BLaER1 (cell line): ENCODE results near the gene UGT2A3.
"Not testable (repeated sequence)": the region's sequence is repeated elsewhere in the genome, so short reads cannot be mapped to it uniquely, and the experiment has no call there.

ENCODE experiments used
- H3K27ac ChIP-seq: shearing (Covaris generic); formaldehyde crosslinking; 2 replicates; pipeline ENCODE4 v1.8.1; 2022
- H3K27me3 ChIP-seq: shearing (Covaris generic); formaldehyde crosslinking; 2 replicates; pipeline ENCODE4 v1.8.1; 2022
- H3K36me3 ChIP-seq: shearing (Covaris generic); formaldehyde crosslinking; 2 replicates; pipeline ENCODE4 v1.8.1; 2022
- H3K4me1 ChIP-seq: shearing (Covaris generic); formaldehyde crosslinking; 2 replicates; pipeline ENCODE4 v1.8.1; 2022
- H3K4me2 ChIP-seq: shearing (Covaris generic); formaldehyde crosslinking; 2 replicates; pipeline ENCODE4 v1.8.1; 2022
- H3K4me3 ChIP-seq: shearing (Covaris generic); formaldehyde crosslinking; 2 replicates; pipeline ENCODE4 v1.8.1; 2022
- H3K9ac ChIP-seq: shearing (Covaris generic); formaldehyde crosslinking; 2 replicates; pipeline ENCODE4 v1.8.1; 2022
- H3K9me3 ChIP-seq: shearing (Covaris generic); formaldehyde crosslinking; 2 replicates; pipeline ENCODE4 v1.8.1; 2022
- H4K20me1 ChIP-seq: shearing (Covaris generic); formaldehyde crosslinking; 2 replicates; pipeline ENCODE4 v1.8.1; 2022
- Cebpa-rat ChIP-seq: shearing (Covaris generic); IDR thresholded peaks from 2 replicates; pipeline ENCODE4 v1.8.1; 2022

The UGT2A3 gene

GRCh38 chr4:68951078-68951805 lies at the start of gene UGT2A3:
Gene UGT2A3, minus strand, starts transcription at chr4:68951804. Its CDS starts 44 bp downstream, at chr4:68951760.
- Histone ChIP-seq H3K4me2 (no peak within 1 kb of the TSS), H3K4me3 (no peak within 1 kb of the TSS), H3K4me1 (peaks cover 4% of the 10 kb centered on the region; the same call in 1 of the 2 replicates), H3K9me3 (no peaks in the 10 kb centered on the region), H4K20me1 (no peaks in the 10 kb centered on the region), H3K27ac (no peak within 1 kb of the TSS), H3K27me3 (no peaks in the 10 kb centered on the region), H3K36me3 (no peaks in the 10 kb centered on the region), H3K9ac (no peak within 1 kb of the TSS)
- TF ChIP-seq Cebpa-rat = no peak

DNA sequence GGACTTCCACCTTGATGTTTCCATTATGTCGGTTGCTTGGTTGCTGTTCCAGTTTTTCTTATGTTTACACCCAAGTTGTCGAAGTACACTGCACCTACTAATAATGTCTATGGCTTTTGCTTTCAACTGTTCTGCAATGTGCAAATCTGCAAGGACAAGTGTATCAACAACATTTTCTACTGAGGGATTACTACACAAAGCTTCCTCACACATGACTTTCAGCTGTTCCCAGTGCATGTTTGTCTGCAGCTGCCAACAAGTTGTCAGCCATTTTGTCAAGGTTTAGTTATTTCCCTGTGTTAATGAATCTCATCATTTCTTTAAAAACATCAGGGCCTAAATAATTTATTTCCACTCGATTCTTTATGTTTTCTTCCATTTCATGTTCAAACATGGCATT lies 45.4 kb upstream of the UGT2A3 start:
- H3K9ac ChIP-seq = no peak overlapping the region
- TF ChIP-seq Cebpa-rat = no peak
- H3K4me2 ChIP-seq = no peak overlapping the region
- H4K20me1 ChIP-seq = no peaks in the 10 kb centered on the region
- H3K36me3 ChIP-seq = no peaks in the 10 kb centered on the region
- no peak overlapping the region for H3K27ac ChIP-seq
- H3K4me3 ChIP-seq = no peak overlapping the region
- no peaks in the 10 kb centered on the region for H3K9me3 ChIP-seq
- no peaks in the 10 kb centered on the region for H3K27me3 ChIP-seq
- no peaks in the 10 kb centered on the region for H3K4me1 ChIP-seq

DNA sequence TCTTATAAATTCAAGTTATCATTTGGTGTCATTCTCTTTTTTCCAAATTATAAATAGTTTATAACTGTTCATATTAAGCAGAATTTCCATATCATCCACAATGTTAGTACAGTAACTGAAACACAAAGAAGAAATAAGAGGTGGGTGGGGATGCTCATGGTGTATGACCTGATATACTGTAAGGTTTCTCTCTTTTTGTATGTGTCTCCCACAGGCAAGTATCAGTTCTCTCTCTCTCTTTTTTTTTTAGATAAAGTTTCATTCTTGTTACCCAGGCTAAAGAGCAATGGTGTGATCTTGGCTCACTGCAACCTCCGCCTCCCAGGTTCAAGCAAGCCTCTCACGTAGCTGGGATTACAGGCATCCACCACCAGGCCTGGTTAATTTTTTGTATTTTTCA lies 43.7 kb upstream of the UGT2A3 start:
- TF ChIP-seq Cebpa-rat = no peak
- Histone ChIP-seq H3K4me1 (no peaks in the 10 kb centered on the region), H3K9me3 (no peaks in the 10 kb centered on the region), H3K27ac (no peak overlapping the region), H4K20me1 (no peaks in the 10 kb centered on the region), H3K36me3 (no peaks in the 10 kb centered on the region), H3K27me3 (no peaks in the 10 kb centered on the region), H3K9ac (no peak overlapping the region), H3K4me2 (no peak overlapping the region), H3K4me3 (no peak overlapping the region)

DNA sequence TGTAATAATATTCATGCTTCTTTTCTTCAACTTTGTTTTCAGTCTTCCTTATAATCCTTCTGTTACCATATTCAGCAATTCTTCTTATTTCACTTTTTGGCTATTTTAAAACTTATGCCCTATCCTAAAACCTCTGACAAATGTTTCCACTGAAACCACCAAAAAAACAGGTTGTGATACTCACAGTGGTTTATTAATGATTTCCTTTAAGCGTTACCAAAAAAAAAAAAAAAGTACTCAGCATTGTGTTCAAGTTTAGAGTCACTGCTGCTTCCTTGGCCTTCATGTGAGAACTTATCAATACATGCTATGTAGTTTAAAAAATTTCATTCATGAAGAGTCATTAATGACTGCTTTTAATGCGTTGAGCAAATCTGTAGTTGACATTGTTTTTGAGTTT lies 35.4 kb upstream of the UGT2A3 start:
- Histone ChIP-seq H4K20me1 (no peaks in the 10 kb centered on the region), H3K4me1 (no peaks in the 10 kb centered on the region), H3K9me3 (no peaks in the 10 kb centered on the region), H3K36me3 (no peaks in the 10 kb centered on the region), H3K4me2 (no peak overlapping the region), H3K9ac (no peak overlapping the region), H3K27me3 (no peaks in the 10 kb centered on the region), H3K27ac (no peak overlapping the region), H3K4me3 (no peak overlapping the region)
- TF ChIP-seq Cebpa-rat = no peak

- H3K4me2 ChIP-seq = no peak overlapping the region
- H3K9ac ChIP-seq = no peak overlapping the region
- H3K27ac ChIP-seq = no peak overlapping the region
- H3K4me3 ChIP-seq = no peak overlapping the region
- H3K4me1 ChIP-seq = no peaks in the 10 kb centered on the region
- H3K9me3 ChIP-seq = no peaks in the 10 kb centered on the region
- no peaks in the 10 kb centered on the region for H3K27me3 ChIP-seq
- H4K20me1 ChIP-seq = no peaks in the 10 kb centered on the region
- no peaks in the 10 kb centered on the region for H3K36me3 ChIP-seq
- TF ChIP-seq Cebpa-rat = no peak
These were observed 33.8 kb upstream of the UGT2A3 start for GRCh38 chr4:68985442-68985841.

DNA sequence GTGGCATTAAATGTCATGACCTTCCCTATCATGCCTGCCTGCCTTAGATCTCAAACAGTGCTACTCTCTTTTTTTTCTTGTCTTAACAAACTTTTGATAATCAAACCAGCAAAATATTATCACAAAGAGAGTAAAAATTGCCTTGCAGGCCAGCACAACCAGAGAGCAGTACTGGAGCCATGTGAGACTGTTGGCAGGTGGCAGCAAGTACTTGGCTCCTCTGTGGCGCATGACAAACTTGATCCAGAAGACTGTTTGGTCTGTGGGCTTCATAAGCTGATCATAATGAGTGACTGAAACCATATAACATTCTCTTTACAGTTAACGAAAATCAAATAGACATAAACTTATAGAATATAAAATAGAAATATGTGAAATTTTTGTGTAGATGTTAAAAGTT lies 33.3 kb upstream of the UGT2A3 start:
- Histone ChIP-seq H3K27ac (no peak overlapping the region), H3K27me3 (no peaks in the 10 kb centered on the region), H3K9me3 (no peaks in the 10 kb centered on the region), H3K4me3 (no peak overlapping the region), H3K9ac (no peak overlapping the region), H3K4me1 (no peaks in the 10 kb centered on the region), H3K4me2 (no peak overlapping the region), H3K36me3 (no peaks in the 10 kb centered on the region), H4K20me1 (no peaks in the 10 kb centered on the region)
- TF ChIP-seq Cebpa-rat = no peak

- H3K27ac ChIP-seq = no peak overlapping the region
- H3K4me1 ChIP-seq = no peaks in the 10 kb centered on the region
- H3K4me2 ChIP-seq = no peak overlapping the region
- H3K9ac ChIP-seq = no peak overlapping the region
- no peak overlapping the region for H3K4me3 ChIP-seq
- H3K36me3 ChIP-seq = no peaks in the 10 kb centered on the region
- H3K9me3 ChIP-seq = no peaks in the 10 kb centered on the region
- H4K20me1 ChIP-seq = no peaks in the 10 kb centered on the region
- H3K27me3 ChIP-seq = no peaks in the 10 kb centered on the region
- TF ChIP-seq Cebpa-rat = no peak
These were observed 11.8 kb upstream of the UGT2A3 start for GRCh38 chr4:68963374-68963773.

DNA sequence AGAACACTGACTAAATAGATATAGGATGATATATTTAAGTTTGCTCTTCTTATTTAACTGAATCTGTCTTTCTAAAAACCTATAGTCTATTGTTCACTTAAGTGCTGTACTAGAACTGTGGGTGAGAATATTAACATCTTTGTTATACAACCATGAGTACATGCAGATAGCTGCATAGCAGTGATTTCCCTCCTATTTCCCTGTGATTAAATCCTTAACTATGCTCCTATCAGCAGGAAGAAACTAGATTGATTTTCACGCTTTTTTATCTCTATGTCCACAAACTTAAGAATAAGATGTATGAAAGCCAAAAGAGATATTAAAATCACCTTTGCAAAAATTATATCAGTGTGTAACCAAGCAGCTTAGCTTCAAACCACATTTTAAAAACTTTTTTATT lies 11.3 kb upstream of the UGT2A3 start:
- Histone ChIP-seq H3K4me1 (no peaks in the 10 kb centered on the region), H3K9me3 (no peaks in the 10 kb centered on the region), H3K9ac (no peak overlapping the region), H3K4me2 (no peak overlapping the region), H3K27me3 (no peaks in the 10 kb centered on the region), H3K36me3 (no peaks in the 10 kb centered on the region), H3K27ac (no peak overlapping the region), H3K4me3 (no peak overlapping the region), H4K20me1 (no peaks in the 10 kb centered on the region)
- no peak for TF ChIP-seq Cebpa-rat

DNA sequence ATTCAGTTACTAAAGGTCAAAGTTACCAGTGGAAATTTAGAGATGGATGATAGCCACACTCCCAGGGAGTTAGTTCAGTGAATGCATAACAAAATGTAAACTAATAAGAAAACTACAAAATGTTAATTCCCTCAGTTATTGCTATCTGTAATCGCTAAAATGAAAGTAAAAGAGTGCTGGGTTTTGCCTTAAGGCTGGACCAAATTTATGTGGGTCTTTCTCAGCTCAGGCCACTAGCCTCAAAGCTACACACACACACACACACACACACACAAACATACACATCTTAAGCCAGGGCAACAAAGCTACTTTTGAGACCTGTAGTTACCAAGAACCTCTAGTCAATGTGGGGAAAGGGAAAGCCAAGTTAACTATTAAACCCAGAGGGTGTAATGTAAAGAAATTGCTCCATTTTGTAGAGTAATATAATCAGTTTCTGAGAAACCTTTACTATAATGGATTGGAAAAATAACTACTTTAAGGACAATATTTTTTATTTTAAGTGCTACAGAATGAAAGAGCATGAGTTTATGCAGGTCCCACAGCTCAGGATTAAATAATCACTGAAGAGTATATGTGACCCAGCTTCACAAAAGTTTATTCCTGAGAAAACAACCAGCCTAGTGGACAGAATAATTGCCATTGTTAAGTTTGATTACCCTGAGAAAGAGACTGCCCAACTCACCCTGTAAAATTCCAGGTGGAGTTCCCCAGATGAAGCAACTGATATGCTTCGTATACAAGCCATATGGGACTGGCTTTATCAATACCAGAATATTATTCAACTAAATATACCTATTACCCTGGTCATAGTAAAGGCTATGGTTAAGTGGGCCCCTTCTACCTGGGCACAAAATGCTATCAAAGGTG lies 8.9 kb upstream of the UGT2A3 start:
- Histone ChIP-seq H3K4me2 (no peak overlapping the region), H3K4me3 (no peak overlapping the region), H3K9ac (no peak overlapping the region), H3K4me1 (peaks cover 2% of the 10 kb centered on the region; the same call in 1 of the 2 replicates), H4K20me1 (no peaks in the 10 kb centered on the region), H3K36me3 (no peaks in the 10 kb centered on the region), H3K9me3 (no peaks in the 10 kb centered on the region), H3K27me3 (no peaks in the 10 kb centered on the region), H3K27ac (no peak overlapping the region)
- TF ChIP-seq Cebpa-rat = no peak

- H3K27me3 ChIP-seq, H3K4me2 ChIP-seq, H3K36me3 ChIP-seq, H3K9me3 ChIP-seq, H4K20me1 ChIP-seq, H3K9ac ChIP-seq, H3K4me1 ChIP-seq, H3K4me3 ChIP-seq, H3K27ac ChIP-seq: not testable (repeated sequence)
These were observed 7.5 kb upstream of the UGT2A3 start for GRCh38 chr4:68959085-68959484.
